ENCODE measurements around the gene TMEM91.

Gene TMEM91

DNA sequence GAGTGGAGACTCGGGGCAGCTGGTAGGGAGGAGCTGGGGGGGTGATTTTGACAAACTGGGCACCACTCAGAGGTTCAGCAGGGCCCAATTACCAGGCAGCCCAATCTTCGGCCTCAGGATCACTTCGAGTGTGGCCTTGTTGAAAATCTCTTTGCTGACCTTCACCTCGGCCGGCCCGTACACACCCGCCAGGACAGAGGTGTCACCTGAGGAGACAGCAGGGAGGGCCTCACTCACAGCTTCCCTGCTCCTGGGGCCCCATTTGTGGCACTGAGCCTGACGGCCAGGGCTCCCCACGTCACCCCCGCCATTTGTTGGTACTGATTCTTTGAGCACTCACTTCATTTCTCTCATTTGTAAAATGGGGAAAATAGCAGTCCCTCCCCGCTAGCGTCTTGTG is 16.4 kb downstream of the TMEM91 start:
- Histone ChIP-seq H3K4me3 (ENCODE audit: low read depth, low read length) (no peak overlapping the region), H3K27ac (no peak overlapping the region), H3K36me3 (peaks cover 51% of the 10 kb centered on the region), H3K27me3 (ENCODE audit: insufficient read depth, low read depth, severe bottlenecking) (no peaks in the 10 kb centered on the region), H3K9me3 (ENCODE audit: severe bottlenecking) (no peaks in the 10 kb centered on the region)
- no peak for DNase-seq
- TF ChIP-seq, protein P1, sequence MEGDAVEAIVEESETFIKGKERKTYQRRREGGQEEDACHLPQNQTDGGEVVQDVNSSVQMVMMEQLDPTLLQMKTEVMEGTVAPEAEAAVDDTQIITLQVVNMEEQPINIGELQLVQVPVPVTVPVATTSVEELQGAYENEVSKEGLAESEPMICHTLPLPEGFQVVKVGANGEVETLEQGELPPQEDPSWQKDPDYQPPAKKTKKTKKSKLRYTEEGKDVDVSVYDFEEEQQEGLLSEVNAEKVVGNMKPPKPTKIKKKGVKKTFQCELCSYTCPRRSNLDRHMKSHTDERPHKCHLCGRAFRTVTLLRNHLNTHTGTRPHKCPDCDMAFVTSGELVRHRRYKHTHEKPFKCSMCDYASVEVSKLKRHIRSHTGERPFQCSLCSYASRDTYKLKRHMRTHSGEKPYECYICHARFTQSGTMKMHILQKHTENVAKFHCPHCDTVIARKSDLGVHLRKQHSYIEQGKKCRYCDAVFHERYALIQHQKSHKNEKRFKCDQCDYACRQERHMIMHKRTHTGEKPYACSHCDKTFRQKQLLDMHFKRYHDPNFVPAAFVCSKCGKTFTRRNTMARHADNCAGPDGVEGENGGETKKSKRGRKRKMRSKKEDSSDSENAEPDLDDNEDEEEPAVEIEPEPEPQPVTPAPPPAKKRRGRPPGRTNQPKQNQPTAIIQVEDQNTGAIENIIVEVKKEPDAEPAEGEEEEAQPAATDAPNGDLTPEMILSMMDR (IDR thresholded peaks at IDR 0.05; ENCODE audit: low read depth, low read length) = no peak

DNA sequence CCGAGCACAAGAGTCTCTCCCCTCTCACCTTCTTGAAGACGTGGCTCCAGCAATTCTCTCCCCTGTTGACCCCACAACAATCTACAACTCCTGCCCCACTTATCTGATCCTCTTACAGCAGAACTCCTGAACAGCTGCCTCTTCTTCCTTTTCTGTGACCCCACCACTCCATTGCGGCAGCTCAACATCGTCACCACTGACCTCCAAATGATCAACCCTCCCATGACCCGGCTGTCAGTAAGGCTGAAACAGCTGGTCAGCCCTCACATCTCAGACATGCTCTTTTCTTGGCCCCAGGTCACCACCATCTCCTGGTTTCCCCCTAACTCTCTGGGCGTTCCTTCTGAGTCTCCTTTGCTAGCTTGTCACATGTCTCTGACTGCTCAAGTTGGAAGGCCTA is 19.0 kb downstream of the TMEM91 start:
- DNase-seq = peak; percentile 50
- H3K4me3 ChIP-seq (ENCODE audit: low read depth, low read length) = peak overlapping the region; percentile 18
- peak overlapping the region; percentile 66 for H3K27ac ChIP-seq
- no peaks in the 10 kb centered on the region for H3K27me3 ChIP-seq (ENCODE audit: insufficient read depth, low read depth, severe bottlenecking)
- peaks cover 31% of the 10 kb centered on the region for H3K36me3 ChIP-seq
- no peaks in the 10 kb centered on the region for H3K9me3 ChIP-seq (ENCODE audit: severe bottlenecking)
- TF ChIP-seq, protein P1 (IDR thresholded peaks at IDR 0.05; ENCODE audit: low read depth, low read length) = no peak

DNA sequence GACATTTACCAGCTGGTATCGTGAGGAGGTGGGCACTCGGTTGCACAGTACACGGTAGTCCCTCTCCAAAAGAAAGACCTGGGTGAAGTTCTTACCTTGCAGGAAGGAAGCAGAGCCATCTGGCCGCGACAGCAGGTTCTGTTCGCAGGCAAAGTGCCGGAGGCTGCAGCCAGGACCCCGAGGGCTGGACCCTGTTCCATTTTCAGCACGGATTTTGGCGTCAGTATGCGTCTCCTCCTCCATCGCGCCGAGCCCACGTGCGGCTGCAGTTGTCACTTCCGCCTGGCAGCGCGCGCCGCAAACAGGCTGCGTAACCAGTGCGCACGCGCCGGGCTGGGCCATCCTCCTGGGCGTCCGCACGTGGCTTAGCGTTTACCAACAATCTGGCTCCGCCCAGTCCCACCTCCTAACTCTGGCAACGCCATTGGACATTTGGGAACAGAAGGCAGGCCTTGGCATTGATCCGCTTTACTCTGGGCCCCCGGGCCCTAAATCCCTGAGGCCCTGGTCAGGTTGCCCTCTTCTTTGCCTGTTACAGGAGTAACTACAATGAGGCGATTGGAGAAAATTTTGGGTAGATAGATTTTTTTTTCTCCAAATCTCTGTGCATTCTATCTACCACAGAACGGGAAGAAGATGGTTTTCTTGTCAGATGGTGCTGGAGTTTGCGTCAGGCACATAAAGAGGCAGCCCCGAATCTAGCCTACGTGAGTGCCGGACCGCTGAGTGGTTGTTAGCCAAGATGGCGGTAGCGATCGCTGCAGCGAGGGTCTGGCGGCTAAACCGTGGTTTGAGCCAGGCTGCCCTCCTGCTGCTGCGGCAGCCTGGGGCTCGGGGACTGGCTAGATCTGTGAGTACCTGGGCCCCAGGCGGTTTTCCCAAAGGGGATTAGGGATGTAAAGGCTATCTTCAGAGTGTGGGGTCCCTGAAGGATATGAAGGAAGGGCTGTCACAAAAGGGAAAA is 21.0 kb downstream of the TMEM91 start, which contains the start of the genes BCKDHA and EXOSC5:
Gene BCKDHA (plus strand): TSS at position 733 of the 964 bp plus-strand sequence. CDS start 10 bp downstream, at position 743.
Gene EXOSC5 (minus strand): TSS at position 274 of the 964 bp plus-strand sequence. CDS start 31 bp downstream, at position 243.
- peak within 1 kb of the TSS; percentile 100 for H3K4me3 ChIP-seq (ENCODE audit: low read depth, low read length)
- peaks cover 15% of the 10 kb centered on the region for H3K36me3 ChIP-seq
- H3K27ac ChIP-seq = peak within 1 kb of the TSS; percentile 98
- DNase-seq = peak; percentile 99
- no peaks in the 10 kb centered on the region for H3K9me3 ChIP-seq (ENCODE audit: severe bottlenecking)
- H3K27me3 ChIP-seq (ENCODE audit: insufficient read depth, low read depth, severe bottlenecking) = no peaks in the 10 kb centered on the region
- TF ChIP-seq, protein P1 (IDR thresholded peaks at IDR 0.05; ENCODE audit: low read depth, low read length) = no peak

DNA sequence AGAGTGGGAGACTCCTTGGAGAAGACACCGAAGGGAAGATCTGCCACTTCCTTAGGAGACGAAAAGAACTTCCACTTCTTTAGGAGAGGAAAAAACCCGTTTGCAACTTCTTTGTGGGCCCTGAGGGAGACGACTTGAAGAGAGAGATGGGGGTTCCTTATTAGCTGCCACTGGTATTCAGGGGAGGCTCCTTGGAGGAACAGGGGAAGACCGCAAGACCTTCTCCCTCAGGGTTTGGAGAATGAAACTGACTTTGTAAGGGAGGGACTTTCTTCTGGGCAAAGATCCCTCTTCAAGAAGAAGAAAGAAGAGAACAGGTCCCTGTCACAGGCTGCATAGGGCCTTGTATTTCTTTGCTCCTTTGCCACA is 21.7 kb downstream of the TMEM91 start:
- DNase-seq = no peak
- peak overlapping the region; percentile 98 for H3K27ac ChIP-seq
- H3K9me3 ChIP-seq (ENCODE audit: severe bottlenecking) = no peaks in the 10 kb centered on the region
- peak overlapping the region; percentile 100 for H3K4me3 ChIP-seq (ENCODE audit: low read depth, low read length)
- TF ChIP-seq, protein P1 (IDR thresholded peaks at IDR 0.05; ENCODE audit: low read depth, low read length) = no peak
- H3K36me3 ChIP-seq = peaks cover 13% of the 10 kb centered on the region
- H3K27me3 ChIP-seq (ENCODE audit: insufficient read depth, low read depth, severe bottlenecking) = no peaks in the 10 kb centered on the region

DNA sequence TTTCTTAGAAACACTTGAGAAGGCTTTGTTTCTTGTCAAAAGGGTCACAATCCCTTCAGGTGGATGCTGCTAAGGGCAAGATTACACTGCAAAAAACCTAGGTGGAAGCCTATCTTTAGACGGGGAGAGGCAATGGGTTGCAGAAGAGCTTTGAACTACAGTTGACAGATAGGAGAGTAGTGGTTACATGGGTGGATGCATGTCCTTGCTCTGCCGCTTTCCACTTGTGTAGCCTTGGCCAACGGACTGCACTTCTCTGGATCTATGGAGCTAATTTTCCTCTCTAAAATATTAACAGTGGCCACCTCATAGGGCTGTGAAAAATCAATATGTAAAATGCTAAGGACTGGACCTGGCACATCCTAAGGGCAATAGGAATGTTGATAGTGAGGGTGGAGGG is 22.3 kb downstream of the TMEM91 start:
- no peaks in the 10 kb centered on the region for H3K9me3 ChIP-seq (ENCODE audit: severe bottlenecking)
- no peak for DNase-seq
- TF ChIP-seq, protein P1 (IDR thresholded peaks at IDR 0.05; ENCODE audit: low read depth, low read length) = no peak
- H3K27ac ChIP-seq = peak overlapping the region; percentile 98
- no peaks in the 10 kb centered on the region for H3K27me3 ChIP-seq (ENCODE audit: insufficient read depth, low read depth, severe bottlenecking)
- peaks cover 11% of the 10 kb centered on the region for H3K36me3 ChIP-seq
- H3K4me3 ChIP-seq (ENCODE audit: low read depth, low read length) = peak overlapping the region; percentile 100
